GM12878 (cell line): ENCODE data around the gene LENEP. TPM values are rescaled to one million over a fixed set of nuclear protein-coding genes. Genes with fewer than 3 reads are reported as not detected.

Experiments
- ATAC-seq: fragments of 200-7000 bp; cut with Tn5 transposase; 3 replicates; pipeline ENCODE4 v1.9.1; 2020; ENCODE audit warnings: mild to moderate bottlenecking, moderate library complexity
- BruUV-seq: library from RNA; stranded (reverse); fragments of 400-500 nt; replicated peaks from 2 replicates; lab custom pipeline; 2021; lab: Mats Ljungman, UMichigan
- CTCF ChIA-PET: fragments of 300-600 bp; sonication (Branson Sonifier 250); formaldehyde crosslinking; extraction: SDS; loops from one replicate; lab custom pipeline; 2021; ENCODE audit warnings: inconsistent platforms; lab: Yijun Ruan, JAX
- POLR2A ChIA-PET: fragments of 350-600 bp; formaldehyde crosslinking; extraction: SDS; loops from one replicate; lab custom pipeline; 2021; ENCODE audit warnings: inconsistent platforms; lab: Charles Lee
- RAD21 ChIA-PET: fragments of 300-600 bp; sonication (Branson Sonifier 250); formaldehyde crosslinking; loops from one replicate; lab custom pipeline; 2023; ENCODE audit warnings: antibody characterized with exemption; ENCODE audit not compliant: unreplicated experiment; lab: Charles Lee
- SMC1A ChIA-PET: fragments of 300-600 bp; sonication (Branson Sonifier 250); formaldehyde crosslinking; loops from one replicate; lab custom pipeline; 2023; ENCODE audit not compliant: unreplicated experiment, uncharacterized antibody; lab: Charles Lee
- DNase-seq: peaks from one replicate; pipeline ENCODE4 v3.0.0-alpha.2; 2011; ENCODE audit warnings: low read depth, low spot score
- FAIRE-seq: peaks from 3 replicates; lab custom pipeline; 2011; peaks lifted over from hg19 to GRCh38; lab: Jason Lieb, UNC
- H2AFZ ChIP-seq: 2 replicates; pipeline ENCODE4 v1.6.0; 2011; ENCODE audit warnings: low read depth, low read length, control low read depth; ENCODE audit not compliant: control insufficient read depth
- H3K27ac ChIP-seq: 2 replicates; pipeline ENCODE4 v1.5.1; 2011; ENCODE audit warnings: control low read depth; ENCODE audit not compliant: control insufficient read depth, insufficient read depth
- H3K27me3 ChIP-seq, 2 experiments: replicated peaks in 1 of 2; 2 replicates each; pipeline versions ENCODE4 v1.6.0 to v1.6.1; 2011; ENCODE audit warnings: low read length in 1 of 2; ENCODE audit not compliant: control insufficient read depth in 2 of 2, insufficient read depth in 2 of 2
- H3K36me3 ChIP-seq, 2 experiments: 2 replicates each; pipeline ENCODE4 v1.5.1; 2011; ENCODE audit warnings: low read length in 1 of 2; ENCODE audit not compliant: control insufficient read depth in 2 of 2, insufficient read depth in 2 of 2
- H3K4me1 ChIP-seq: 2 replicates; pipeline ENCODE4 v1.6.1; 2011; ENCODE audit warnings: mild to moderate bottlenecking, low read length, moderate library complexity, mixed read lengths; ENCODE audit not compliant: control insufficient read depth, insufficient read depth
- H3K4me2 ChIP-seq: 2 replicates; pipeline ENCODE4 v1.6.0; 2011; ENCODE audit warnings: control low read depth; ENCODE audit not compliant: control insufficient read depth, insufficient read depth
- H3K4me3 ChIP-seq: fragments of 200-600 bp; sonication (generic); 2 replicates; pipeline ENCODE4 v1.5.1; 2016
- H3K79me2 ChIP-seq: 2 replicates; pipeline ENCODE4 v1.6.0; 2011; ENCODE audit warnings: low read length; ENCODE audit not compliant: control insufficient read depth, insufficient read depth
- H3K9ac ChIP-seq: 2 replicates; pipeline ENCODE4 v1.8.0; 2011; ENCODE audit warnings: low read length, control low read depth, mixed read lengths; ENCODE audit not compliant: control insufficient read depth, insufficient read depth
- H3K9me3 ChIP-seq: replicated peaks from 3 replicates; pipeline ENCODE4 v1.5.1; 2011; ENCODE audit warnings: mild to moderate bottlenecking, low read length; ENCODE audit not compliant: control insufficient read depth, insufficient read depth
- H4K20me1 ChIP-seq: 2 replicates; pipeline ENCODE4 v1.6.0; 2011; ENCODE audit not compliant: control insufficient read depth, insufficient read depth
- HSF1 ChIP-seq: fragments of 150-350 bp; IDR thresholded peaks from 2 replicates; pipeline ENCODE4 v1.6.1; 2014; ENCODE audit warnings: mild to moderate bottlenecking, low read depth, low read length
- NR2C1 ChIP-seq: fragments of 450-650 bp; IDR thresholded peaks from 2 replicates; pipeline ENCODE4 v1.6.1; 2017; ENCODE audit warnings: antibody characterized with exemption, mild to moderate bottlenecking, moderate library complexity
- ZNF207 ChIP-seq: fragments of 450-650 bp; IDR thresholded peaks from 2 replicates; pipeline ENCODE4 v1.6.1; 2014; ENCODE audit warnings: antibody characterized with exemption, mild to moderate bottlenecking, borderline replicate concordance
- WGBS: methylation state at CpG from one replicate; pipeline ENCODE4 v1.1.6; 2016; ENCODE audit warnings: low lambda C conversion rate; ENCODE audit not compliant: insufficient replicate concordance, insufficient coverage; ENCODE audit errors: missing lambda C conversion rate; 5-methylcytosine and 5-hydroxymethylcytosine counted together
- in situ Hi-C: fragments of 300-500 bp; cut with MboI; formaldehyde crosslinking; loops from 9 replicates; pipeline ENCODE4 v1.14.3; 2018; ENCODE audit warnings: mixed read lengths
- intact Hi-C: fragments of 100-400 bp; cut with micrococcal nuclease; formaldehyde crosslinking; loops from one replicate; pipeline ENCODE4 v1.14.2; 2022; ENCODE audit not compliant: unreplicated experiment
- polyA plus RNA-seq, 11 experiments: library from polyadenylated mRNA; depleted of rRNA in 4 of 11; unstranded in 6 of 11; stranded (reverse) in 5 of 11; fragments of >200 nt; fragmentation: Nextera tagmentation in 4 of 11; fragmentation: Illumina TruSeq in 1 of 11; extraction: Ambion mirVana in 4 of 11; extraction: Trizol in 1 of 11; gene quantifications; 1 replicate in 1 of 11; 2 replicates in 10 of 11; pipeline versions ENCODE4 v1.2.1 to v1.2.3, GENCODE V29; 2011 to 2016; ENCODE audit warnings: inconsistent platforms in 2 of 11, missing spikeins in 2 of 11, low read depth in 1 of 11
- total RNA-seq, 4 experiments: library from RNA; depleted of rRNA in 3 of 4; stranded (reverse); fragments of >200 nt in 3 of 4; fragmentation: Illumina TruSeq in 1 of 4; extraction: Trizol in 1 of 4; gene quantifications; 2 replicates each; pipeline versions ENCODE4 v1.2.1 to v1.2.3, GENCODE V29; 2013 to 2021

Gene LENEP
- total and polyA plus RNA-seq, 10 of the 15 experiments (the other 5 are each of a cell fraction or from before 2014, with no cell fraction given) = 0.27 to 1.1 (median 0.64) TPM; not detected in 7

- ChIA-PET RAD21 (no interaction called here), CTCF (interaction anchor here (0.8 to 1.8 kb wide), 4 partner anchors 8 to 114 kb away, joined by 3 to 5 read pairs (median 3); partner anchors contain the start of gene PYGO2), SMC1A (interaction anchor here (1.1 to 1.4 kb wide), 3 partner anchors 28 to 71 kb away, joined by 3 to 4 read pairs (median 3); no protein-coding TSS in a partner anchor), POLR2A (interaction anchor here (0.5 to 1.2 kb wide), 3 partner anchors 7 to 78 kb away, joined by 3 to 5 read pairs (median 3); partner anchors contain the start of genes CKS1B and KCNN3)
- FAIRE-seq (no peak), DNase-seq (no peak), ATAC-seq (no peak)
- Histone ChIP-seq H3K27ac (no peak overlapping the region), H3K4me2 (no peak overlapping the region), H3K27me3 (no peaks in the 10 kb centered on the region), H3K9ac (no peak overlapping the region), H3K9me3 (no peaks in the 10 kb centered on the region), H2AFZ (no peak overlapping the region), H3K4me1 (peaks cover 46% of the 10 kb centered on the region), H3K4me3 (no peak overlapping the region), H3K36me3 (peaks cover 3 to 6% of the 10 kb centered on the region in 2 experiments; a peak in 3 of 4 replicates), H4K20me1 (no peaks in the 10 kb centered on the region), H3K79me2 (no peaks in the 10 kb centered on the region; the same call in none of the 2 replicates)
- TF ChIP-seq ZNF207 (no peak), HSF1 (no peak), NR2C1 (no peak)
- WGBS = 84% methylated on average over 9 of the region's 11 CpGs
- in situ Hi-C loops (no loop called here), intact Hi-C loops (no loop called here)
- BruUV-seq = no TSS peak
Observed at GRCh38 chr1:154948079-154948478, 45.3 kb upstream of the LENEP start.
